Erythroblast (primary cell): Measurements from ENCODE around the gene PMPCA.

Source experiments
- GATA1 ChIP-seq: IDR thresholded peaks from 2 replicates; pipeline ENCODE4 v1.6.1; 2011; ENCODE audit warnings: low read depth, mild to moderate bottlenecking, control low read depth, low read length, moderate library complexity
- POLR2A ChIP-seq: IDR thresholded peaks from 2 replicates; pipeline ENCODE4 v1.6.1; 2011; ENCODE audit warnings: mild to moderate bottlenecking, low read length

GRCh38 chr9:136471802-136472487, 61.5 kb downstream of the PMPCA start:
- no peak for TF ChIP-seq POLR2A
- no peak for TF ChIP-seq GATA1
